ENCODE data around the gene RAB31.

DNA sequence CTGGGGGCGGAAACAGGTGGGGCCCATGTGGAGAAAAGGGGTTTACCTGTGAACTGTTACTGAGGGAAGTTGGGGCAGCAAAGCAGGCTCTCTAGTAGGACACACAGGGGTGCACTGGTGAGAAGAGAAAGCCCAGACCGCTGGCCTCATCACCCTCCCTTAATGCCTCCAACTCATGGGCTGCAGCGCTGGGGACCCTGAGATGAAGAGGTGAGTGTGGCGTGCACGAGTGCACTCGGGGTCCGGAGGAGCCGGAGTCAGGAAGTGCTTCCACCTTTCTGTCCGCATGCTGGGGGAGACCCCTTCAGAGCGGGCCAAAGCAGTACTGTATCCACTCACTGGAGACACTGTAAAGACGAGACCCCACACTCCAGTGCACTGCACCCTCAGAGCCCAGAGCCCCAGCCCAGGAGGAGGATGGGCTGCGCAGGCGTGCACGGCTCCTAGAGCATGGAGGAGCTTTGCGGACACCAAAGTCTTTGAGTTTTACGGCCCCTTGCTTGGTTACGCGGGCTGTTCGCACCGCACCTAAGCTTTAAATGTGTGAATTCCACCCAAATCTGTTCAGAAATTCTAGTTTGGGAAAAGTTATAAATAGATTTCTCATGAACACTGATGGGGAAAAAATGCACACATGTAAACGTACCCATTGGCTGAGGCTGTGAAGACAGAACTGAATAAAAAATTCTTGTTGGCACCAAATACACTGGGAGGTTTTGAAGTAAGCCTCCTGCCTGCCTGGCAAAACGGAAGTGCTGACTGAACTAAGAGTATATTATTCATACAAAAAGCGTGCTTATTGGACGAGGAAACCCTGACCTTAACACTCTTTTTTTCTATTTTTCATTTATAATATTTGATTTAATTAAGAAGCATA is 48.4 kb upstream of the RAB31 start:
- TF ChIP-seq, protein P1, sequence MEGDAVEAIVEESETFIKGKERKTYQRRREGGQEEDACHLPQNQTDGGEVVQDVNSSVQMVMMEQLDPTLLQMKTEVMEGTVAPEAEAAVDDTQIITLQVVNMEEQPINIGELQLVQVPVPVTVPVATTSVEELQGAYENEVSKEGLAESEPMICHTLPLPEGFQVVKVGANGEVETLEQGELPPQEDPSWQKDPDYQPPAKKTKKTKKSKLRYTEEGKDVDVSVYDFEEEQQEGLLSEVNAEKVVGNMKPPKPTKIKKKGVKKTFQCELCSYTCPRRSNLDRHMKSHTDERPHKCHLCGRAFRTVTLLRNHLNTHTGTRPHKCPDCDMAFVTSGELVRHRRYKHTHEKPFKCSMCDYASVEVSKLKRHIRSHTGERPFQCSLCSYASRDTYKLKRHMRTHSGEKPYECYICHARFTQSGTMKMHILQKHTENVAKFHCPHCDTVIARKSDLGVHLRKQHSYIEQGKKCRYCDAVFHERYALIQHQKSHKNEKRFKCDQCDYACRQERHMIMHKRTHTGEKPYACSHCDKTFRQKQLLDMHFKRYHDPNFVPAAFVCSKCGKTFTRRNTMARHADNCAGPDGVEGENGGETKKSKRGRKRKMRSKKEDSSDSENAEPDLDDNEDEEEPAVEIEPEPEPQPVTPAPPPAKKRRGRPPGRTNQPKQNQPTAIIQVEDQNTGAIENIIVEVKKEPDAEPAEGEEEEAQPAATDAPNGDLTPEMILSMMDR (IDR thresholded peaks at IDR 0.05; ENCODE audit: low read depth, low read length), result no peak
- TF ChIP-seq POLR2A (IDR thresholded peaks at IDR 0.05; ENCODE audit: extremely low read depth, insufficient read length) (no peak), MYC (IDR thresholded peaks at IDR 0.05; ENCODE audit: low read depth, low read length) (no peak)
